ENCODE results near the gene FBLN5. TPM values are rescaled to one million over a fixed set of nuclear protein-coding genes. Genes with fewer than 3 reads are reported as not detected.

The FBLN5 gene
- total and polyA plus RNA-seq, 5 donors from 2014 or later: 3.0 to 21.9 (median 20.9) TPM

- no peak for ATAC-seq (ENCODE audit: low read depth in 2 of 2)
Measured at GRCh38 chr14:91945751-91946621, 1.5 kb downstream of the FBLN5 start.

GRCh38 chr14:91942946-91943345 is 4.5 kb downstream of the FBLN5 start:
- ATAC-seq (ENCODE audit: low read depth in 2 of 2) (no peak), DNase-seq (no peak)
- Histone ChIP-seq H3K4me1 (ENCODE audit: control insufficient read depth, insufficient read depth, low read length, poor library complexity, severe bottlenecking) (peaks cover 14% of the 10 kb centered on the region), H3K9me3 (ENCODE audit: control insufficient read depth in 2 of 2, low read length in 2 of 2) (no peaks in the 10 kb centered on the region), H3K4me3 (ENCODE audit: low read depth, low read length) (no peak overlapping the region), H3K36me3 (ENCODE audit: control insufficient read depth, insufficient read depth, low read length) (no peaks in the 10 kb centered on the region), H3K27ac (ENCODE audit: insufficient read depth, low read length, poor library complexity, severe bottlenecking) (no peak overlapping the region), H3K27me3 (ENCODE audit: control insufficient read depth, insufficient read depth, low read length) (peaks cover 13% of the 10 kb centered on the region)
- H3K4me3 Mint-ChIP-seq: no peak overlapping the region
- H3K27me3 Mint-ChIP-seq: peaks cover 36% of the 10 kb centered on the region
- no peaks in the 10 kb centered on the region for H3K36me3 Mint-ChIP-seq
- H3K9me3 Mint-ChIP-seq: peaks cover 0 to 1% (median 0%) of the 10 kb centered on the region in 7 donors
- peaks cover 0 to 16% (median 10%) of the 10 kb centered on the region in 4 donors for H3K4me1 Mint-ChIP-seq
- no peak overlapping the region for H3K27ac Mint-ChIP-seq

More at GRCh38 chr14:91945751-91946621, 1.5 kb downstream of the FBLN5 start:
- Histone ChIP-seq H3K9me3 (ENCODE audit: control insufficient read depth in 2 of 2, low read length in 2 of 2) (no peaks in the 10 kb centered on the region), H3K27ac (ENCODE audit: insufficient read depth, low read length, poor library complexity, severe bottlenecking) (no peak overlapping the region), H3K4me1 (ENCODE audit: control insufficient read depth, insufficient read depth, low read length, poor library complexity, severe bottlenecking) (peaks cover 15% of the 10 kb centered on the region), H3K4me3 (ENCODE audit: low read depth, low read length) (no peak overlapping the region), H3K36me3 (ENCODE audit: control insufficient read depth, insufficient read depth, low read length) (no peaks in the 10 kb centered on the region), H3K27me3 (ENCODE audit: control insufficient read depth, insufficient read depth, low read length) (peaks cover 13% of the 10 kb centered on the region)
- peak overlapping the region in 2 of 4 donors; percentile 38 to 85 for H3K4me3 Mint-ChIP-seq
- H3K4me1 Mint-ChIP-seq: peaks cover 0 to 21% (median 12%) of the 10 kb centered on the region in 4 donors
- no peak overlapping the region for H3K27ac Mint-ChIP-seq
- H3K36me3 Mint-ChIP-seq: no peaks in the 10 kb centered on the region
- DNase-seq: no peak
- no peaks in the 10 kb centered on the region for H3K9me3 Mint-ChIP-seq
- peaks cover 56% of the 10 kb centered on the region for H3K27me3 Mint-ChIP-seq

GRCh38 chr14:91942128-91942527 is 5.4 kb downstream of the FBLN5 start:
- H3K4me1 ChIP-seq (ENCODE audit: control insufficient read depth, insufficient read depth, low read length, poor library complexity, severe bottlenecking): peaks cover 6% of the 10 kb centered on the region
- H3K36me3 ChIP-seq (ENCODE audit: control insufficient read depth, insufficient read depth, low read length): no peaks in the 10 kb centered on the region
- no peak overlapping the region for H3K27ac Mint-ChIP-seq
- peaks cover 33% of the 10 kb centered on the region for H3K27me3 Mint-ChIP-seq
- H3K27ac ChIP-seq (ENCODE audit: insufficient read depth, low read length, poor library complexity, severe bottlenecking): no peak overlapping the region
- H3K4me3 Mint-ChIP-seq: no peak overlapping the region
- no peak for DNase-seq
- H3K4me3 ChIP-seq (ENCODE audit: low read depth, low read length): no peak overlapping the region
- peaks cover 13% of the 10 kb centered on the region for H3K27me3 ChIP-seq (ENCODE audit: control insufficient read depth, insufficient read depth, low read length)
- H3K9me3 ChIP-seq (ENCODE audit: control insufficient read depth in 2 of 2, low read length in 2 of 2): no peaks in the 10 kb centered on the region
- ATAC-seq (ENCODE audit: low read depth in 2 of 2): no peak
- H3K4me1 Mint-ChIP-seq: peaks cover 0 to 13% (median 9%) of the 10 kb centered on the region in 4 donors
- no peaks in the 10 kb centered on the region for H3K36me3 Mint-ChIP-seq
- peaks cover 0 to 1% (median 0%) of the 10 kb centered on the region in 7 donors for H3K9me3 Mint-ChIP-seq

- ATAC-seq (ENCODE audit: low read depth in 2 of 2): no peak
- H3K4me3 ChIP-seq (ENCODE audit: low read depth, low read length): no peak overlapping the region
- DNase-seq: no peak
- Mint-ChIP-seq H3K9me3 (peaks cover 0 to 1% (median 0%) of the 10 kb centered on the region in 7 donors), H3K36me3 (no peaks in the 10 kb centered on the region), H3K27me3 (peaks cover 16% of the 10 kb centered on the region), H3K27ac (no peak overlapping the region), H3K4me1 (peaks cover 0 to 5% (median 0%) of the 10 kb centered on the region in 4 donors), H3K4me3 (no peak overlapping the region)
- no peaks in the 10 kb centered on the region for H3K4me1 ChIP-seq (ENCODE audit: control insufficient read depth, insufficient read depth, low read length, poor library complexity, severe bottlenecking)
- no peak overlapping the region for H3K27ac ChIP-seq (ENCODE audit: insufficient read depth, low read length, poor library complexity, severe bottlenecking)
- H3K27me3 ChIP-seq (ENCODE audit: control insufficient read depth, insufficient read depth, low read length): peaks cover 2% of the 10 kb centered on the region
- no peaks in the 10 kb centered on the region for H3K36me3 ChIP-seq (ENCODE audit: control insufficient read depth, insufficient read depth, low read length)
- no peaks in the 10 kb centered on the region for H3K9me3 ChIP-seq (ENCODE audit: control insufficient read depth in 2 of 2, low read length in 2 of 2)
Measured at GRCh38 chr14:91940209-91940608, 7.3 kb downstream of the FBLN5 start.

- no peak overlapping the region for H3K27ac Mint-ChIP-seq
- no peaks in the 10 kb centered on the region for H3K27me3 ChIP-seq (ENCODE audit: control insufficient read depth, insufficient read depth, low read length)
- ATAC-seq (ENCODE audit: low read depth in 2 of 2): no peak
- no peaks in the 10 kb centered on the region for H3K27me3 Mint-ChIP-seq
- DNase-seq: no peak
- no peak overlapping the region for H3K4me3 ChIP-seq (ENCODE audit: low read depth, low read length)
- peaks cover 0 to 2% (median 0%) of the 10 kb centered on the region in 4 donors for H3K4me1 Mint-ChIP-seq
- no peaks in the 10 kb centered on the region for H3K9me3 ChIP-seq (ENCODE audit: control insufficient read depth in 2 of 2, low read length in 2 of 2)
- H3K4me1 ChIP-seq (ENCODE audit: control insufficient read depth, insufficient read depth, low read length, poor library complexity, severe bottlenecking): no peaks in the 10 kb centered on the region
- no peak overlapping the region for H3K27ac ChIP-seq (ENCODE audit: insufficient read depth, low read length, poor library complexity, severe bottlenecking)
- no peaks in the 10 kb centered on the region for H3K36me3 Mint-ChIP-seq
- no peaks in the 10 kb centered on the region for H3K36me3 ChIP-seq (ENCODE audit: control insufficient read depth, insufficient read depth, low read length)
- no peak overlapping the region for H3K4me3 Mint-ChIP-seq
- H3K9me3 Mint-ChIP-seq: peaks cover 0 to 1% (median 0%) of the 10 kb centered on the region in 7 donors
Measured at GRCh38 chr14:91935586-91935985, 11.9 kb downstream of the FBLN5 start.

GRCh38 chr14:91934554-91935285 is 12.8 kb downstream of the FBLN5 start:
- Histone ChIP-seq H3K27ac (ENCODE audit: insufficient read depth, low read length, poor library complexity, severe bottlenecking) (no peak overlapping the region), H3K9me3 (ENCODE audit: control insufficient read depth in 2 of 2, low read length in 2 of 2) (no peaks in the 10 kb centered on the region), H3K36me3 (ENCODE audit: control insufficient read depth, insufficient read depth, low read length) (no peaks in the 10 kb centered on the region), H3K4me1 (ENCODE audit: control insufficient read depth, insufficient read depth, low read length, poor library complexity, severe bottlenecking) (no peaks in the 10 kb centered on the region), H3K27me3 (ENCODE audit: control insufficient read depth, insufficient read depth, low read length) (no peaks in the 10 kb centered on the region), H3K4me3 (ENCODE audit: low read depth, low read length) (no peak overlapping the region)
- no peak overlapping the region for H3K4me3 Mint-ChIP-seq
- no peaks in the 10 kb centered on the region for H3K27me3 Mint-ChIP-seq
- ATAC-seq (ENCODE audit: low read depth in 2 of 2) (no peak), DNase-seq (no peak)
- no peak overlapping the region for H3K27ac Mint-ChIP-seq
- H3K4me1 Mint-ChIP-seq: peaks cover 0 to 2% (median 0%) of the 10 kb centered on the region in 4 donors
- H3K36me3 Mint-ChIP-seq: no peaks in the 10 kb centered on the region
- peaks cover 0 to 1% (median 0%) of the 10 kb centered on the region in 7 donors for H3K9me3 Mint-ChIP-seq

- no peak for DNase-seq
- no peaks in the 10 kb centered on the region for H3K36me3 ChIP-seq (ENCODE audit: control insufficient read depth, insufficient read depth, low read length)
- H3K36me3 Mint-ChIP-seq: no peaks in the 10 kb centered on the region
- H3K27ac Mint-ChIP-seq: no peak overlapping the region
- no peak overlapping the region for H3K27ac ChIP-seq (ENCODE audit: insufficient read depth, low read length, poor library complexity, severe bottlenecking)
- no peak for ATAC-seq (ENCODE audit: low read depth in 2 of 2)
- H3K4me1 Mint-ChIP-seq: peaks cover 0 to 2% (median 0%) of the 10 kb centered on the region in 4 donors
- H3K9me3 ChIP-seq (ENCODE audit: control insufficient read depth in 2 of 2, low read length in 2 of 2): no peaks in the 10 kb centered on the region
- H3K4me1 ChIP-seq (ENCODE audit: control insufficient read depth, insufficient read depth, low read length, poor library complexity, severe bottlenecking): no peaks in the 10 kb centered on the region
- H3K4me3 Mint-ChIP-seq: no peak overlapping the region
- no peaks in the 10 kb centered on the region for H3K27me3 Mint-ChIP-seq
- no peaks in the 10 kb centered on the region for H3K9me3 Mint-ChIP-seq
- H3K4me3 ChIP-seq (ENCODE audit: low read depth, low read length): no peak overlapping the region
- H3K27me3 ChIP-seq (ENCODE audit: control insufficient read depth, insufficient read depth, low read length): no peaks in the 10 kb centered on the region
Measured at GRCh38 chr14:91931478-91932088, 15.9 kb downstream of the FBLN5 start.

Data from CD4-positive, CD25-positive, alpha-beta regulatory T cell (primary cell).